B cell (primary cell): ENCODE measurements around the gene SRRM3. TPM values are rescaled to one million over a fixed set of nuclear protein-coding genes. Genes with fewer than 3 reads are reported as not detected.

Experiments
- ATAC-seq: fragments of 200-7000 bp; cut with Tn5 transposase; one replicate; pipeline ENCODE4 v1.10.0; 2021; ENCODE audit warnings: low read depth, mild to moderate bottlenecking, moderate number of reproducible peaks, moderate library complexity
- CTCF ChIA-PET: fragments of 350-600 bp; sonication (Branson Sonifier 250); formaldehyde crosslinking; loops from one replicate; lab custom pipeline; 2021; ENCODE audit warnings: antibody characterized with exemption, inconsistent platforms; lab: Charles Lee
- POLR2A ChIA-PET: fragments of 350-600 bp; sonication (Branson Sonifier 250); formaldehyde crosslinking; loops from one replicate; lab custom pipeline; 2021; ENCODE audit warnings: antibody characterized with exemption; lab: Charles Lee
- DNase-seq: peaks from one replicate; pipeline ENCODE4 v3.0.0; 2013
- H2AFZ ChIP-seq: 2 replicates; pipeline ENCODE4 v1.6.1; 2012; ENCODE audit warnings: mild to moderate bottlenecking, low read depth, low read length; ENCODE audit not compliant: insufficient read depth, poor library complexity, severe bottlenecking
- H3K27ac ChIP-seq, 2 donors: 1 replicate in 1 of 2; 2 replicates in 1 of 2; pipeline ENCODE4 v1.5.1; 2012 to 2013; ENCODE audit warnings: low read length in 2 of 2, mild to moderate bottlenecking in 2 of 2, moderate library complexity in 1 of 2
- H3K27me3 ChIP-seq, 4 experiments: fragments of 200-600 bp in 1 of 4; sonication (generic) in 1 of 4; replicated peaks in 1 of 4; 1 replicate in 2 of 4; 2 replicates in 2 of 4; pipeline versions ENCODE4 v1.6.1 to v1.7.0; 2013 to 2016; ENCODE audit warnings: low read length in 3 of 4, mild to moderate bottlenecking in 2 of 4, mixed read lengths in 1 of 4, moderate library complexity in 1 of 4; ENCODE audit not compliant: insufficient read depth in 4 of 4, control insufficient read depth in 3 of 4; ENCODE audit errors: control extremely low read depth in 1 of 4
- H3K36me3 ChIP-seq, 2 experiments: replicated peaks in 1 of 2; 1 replicate in 1 of 2; 2 replicates in 1 of 2; pipeline versions ENCODE4 v1.6.1 to v1.7.1; 2013; ENCODE audit warnings: low read length in 1 of 2; ENCODE audit not compliant: insufficient read depth in 2 of 2, control insufficient read depth in 1 of 2; ENCODE audit errors: control extremely low read depth in 1 of 2, extremely low read depth in 1 of 2
- H3K4me1 ChIP-seq, 2 donors: fragments of 200-600 bp in 1 of 2; sonication (generic) in 1 of 2; 1 replicate in 1 of 2; 2 replicates in 1 of 2; pipeline versions ENCODE4 v1.5.1 to v1.6.1; 2013 to 2017; ENCODE audit warnings: low read length in 2 of 2; ENCODE audit not compliant: control insufficient read depth in 2 of 2, insufficient read depth in 2 of 2
- H3K4me2 ChIP-seq: replicated peaks from 2 replicates; pipeline ENCODE3; 2012; ENCODE audit warnings: mild to moderate bottlenecking, low read depth, low read length; ENCODE audit not compliant: poor library complexity, severe bottlenecking
- H3K4me3 ChIP-seq, 5 experiments: fragments of 200-600 bp in 1 of 5; sonication (generic) in 1 of 5; 1 replicate in 3 of 5; 2 replicates in 2 of 5; pipeline versions ENCODE4 v1.5.1 to v1.7.0; 2011 to 2016; ENCODE audit warnings: low read length in 4 of 5, mild to moderate bottlenecking in 4 of 5, low read depth in 2 of 5, control low read depth in 1 of 5, moderate library complexity in 1 of 5; ENCODE audit not compliant: insufficient read depth in 1 of 5; ENCODE audit errors: control extremely low read depth in 1 of 5, extremely low read depth in 1 of 5
- H3K79me2 ChIP-seq: fragments of 200-600 bp; sonication (generic); one replicate; pipeline ENCODE4 v1.6.0; 2016; ENCODE audit warnings: low read length; ENCODE audit not compliant: control insufficient read depth, insufficient read depth
- H3K9ac ChIP-seq: fragments of 200-600 bp; sonication (generic); 2 replicates; pipeline ENCODE4 v1.6.1; 2017; ENCODE audit warnings: mild to moderate bottlenecking, low read length, moderate library complexity
- H3K9me3 ChIP-seq, 3 donors: one replicate each; pipeline versions ENCODE4 v1.6.1 to v1.7.1; 2013; ENCODE audit warnings: low read length in 2 of 3; ENCODE audit not compliant: control insufficient read depth in 2 of 3, insufficient read depth in 1 of 3; ENCODE audit errors: control extremely low read depth in 1 of 3
- H4K20me1 ChIP-seq: 2 replicates; pipeline ENCODE4 v1.6.0; 2012; ENCODE audit warnings: mild to moderate bottlenecking, low read length; ENCODE audit not compliant: insufficient read depth, control insufficient read depth, poor library complexity, severe bottlenecking
- H3K27ac Mint-ChIP-seq: one replicate; pipeline ENCODE4 v1.8.0; 2021; ENCODE audit warnings: mixed read lengths
- H3K27me3 Mint-ChIP-seq: one replicate; pipeline ENCODE4 v1.8.0; 2021; ENCODE audit warnings: mixed read lengths
- H3K4me1 Mint-ChIP-seq: one replicate; pipeline ENCODE4 v1.8.0; 2021; ENCODE audit warnings: mixed read lengths
- H3K4me3 Mint-ChIP-seq: one replicate; pipeline ENCODE4 v1.8.0; 2021; ENCODE audit warnings: mixed read lengths
- H3K9me3 Mint-ChIP-seq: one replicate; pipeline ENCODE4 v1.8.0; 2022; ENCODE audit warnings: mixed read lengths; ENCODE audit not compliant: insufficient read depth
- CTCF ChIP-seq: fragments of 200-600 bp; IDR thresholded peaks from one replicate; pipeline ENCODE4 v1.8.0; 2022; ENCODE audit warnings: antibody characterized with exemption, mild to moderate bottlenecking
- EZH2 ChIP-seq: IDR thresholded peaks from 2 replicates; pipeline ENCODE4 v1.6.1; 2012; ENCODE audit warnings: borderline replicate concordance, low read depth, mild to moderate bottlenecking, moderate library complexity, low read length; ENCODE audit not compliant: insufficient read depth, poor library complexity, severe bottlenecking
- WGBS: methylation state at CpG from one replicate; pipeline ENCODE4 v1.1.5; 2013; ENCODE audit warnings: missing lambda C conversion rate; ENCODE audit not compliant: insufficient coverage; 5-methylcytosine and 5-hydroxymethylcytosine counted together
- intact Hi-C: fragments of 100-400 bp; cut with micrococcal nuclease; formaldehyde crosslinking; loops from one replicate; pipeline ENCODE4 v1.10.0; 2022
- polyA plus RNA-seq: library from polyadenylated mRNA; depleted of rRNA; stranded (reverse); fragments of >200 nt; gene quantifications from 2 replicates; pipeline ENCODE4 v1.2.3, GENCODE V29; 2012
- total RNA-seq, 2 donors: library from RNA; stranded (reverse); fragments of 120-200 nt in 1 of 2; gene quantifications; 1 replicate in 1 of 2; 2 replicates in 1 of 2; pipeline versions ENCODE4 v1.2.3 to v1.2.4, GENCODE V29; 2013 to 2022

SRRM3 gene
- total and polyA plus RNA-seq, 2 donors (not counting 1 experiment from before 2014, with no cell fraction given) = not detected

- Histone ChIP-seq H3K9me3 (peaks cover 0 to 6% (median 0%) of the 10 kb centered on the region in 3 donors), H3K4me1 (peaks cover 10 to 21% of the 10 kb centered on the region in 2 donors), H3K4me3 (peak within 1 kb of the TSS; percentile 38 to 73 (median 66)), H2AFZ (peak within 1 kb of the TSS; percentile 85), H3K79me2 (no peaks in the 10 kb centered on the region), H3K27ac (peak within 1 kb of the TSS; percentile 52 to 65), H4K20me1 (no peaks in the 10 kb centered on the region), H3K9ac (peak within 1 kb of the TSS; percentile 78), H3K36me3 (no peaks in the 10 kb centered on the region), H3K27me3 (no peaks in the 10 kb centered on the region), H3K4me2 (peak within 1 kb of the TSS; percentile 99)
- Mint-ChIP-seq H3K9me3 (no peaks in the 10 kb centered on the region), H3K4me1 (peaks cover 15% of the 10 kb centered on the region), H3K27ac (peak within 1 kb of the TSS; percentile 93), H3K4me3 (peak within 1 kb of the TSS; percentile 94), H3K27me3 (no peaks in the 10 kb centered on the region)
- under 1% methylated on average over 73 of the region's 75 CpGs for WGBS
- ATAC-seq (peak; percentile 75), DNase-seq (peak; percentile 81)
- intact Hi-C loops = loop anchor here (1.0 kb wide), 4 partner anchors 11 to 56 kb away; partner anchors contain the start of gene YWHAG
- CTCF ChIA-PET = interaction anchor here (0.6 to 5.5 kb wide), 5 partner anchors 9 to 14 kb away, joined by 3 to 31 read pairs (median 4); no protein-coding TSS in a partner anchor
- POLR2A ChIA-PET = interaction anchor here (0.6 to 0.9 kb wide), 4 partner anchors 9 to 254 kb away, joined by 3 to 6 read pairs (median 5); no protein-coding TSS in a partner anchor
- no peak for TF ChIP-seq EZH2
- TF ChIP-seq CTCF = no peak
Observed at GRCh38 chr7:76302347-76303201, 100.9 kb downstream of the SRRM3 start, which contains the start of gene HSPB1. TSS of gene HSPB1 (plus strand) at chr7:76302673. CDS start at chr7:76302713, 40 bp downstream.
